C4-2B (cell line): ENCODE results near the gene TUNAR.

Experiments used
- ZFX ChIP-seq: fragments of 450-650 bp; IDR thresholded peaks from 2 replicates; pipeline ENCODE4 v1.6.1; 2017
- TF ChIP-seq, protein P1 (sequence below): fragments of 450-650 bp; conservative IDR thresholded peaks from 2 replicates; pipeline ENCODE4 v1.5.1; 2017; ENCODE audit warnings: mild to moderate bottlenecking

DNA sequence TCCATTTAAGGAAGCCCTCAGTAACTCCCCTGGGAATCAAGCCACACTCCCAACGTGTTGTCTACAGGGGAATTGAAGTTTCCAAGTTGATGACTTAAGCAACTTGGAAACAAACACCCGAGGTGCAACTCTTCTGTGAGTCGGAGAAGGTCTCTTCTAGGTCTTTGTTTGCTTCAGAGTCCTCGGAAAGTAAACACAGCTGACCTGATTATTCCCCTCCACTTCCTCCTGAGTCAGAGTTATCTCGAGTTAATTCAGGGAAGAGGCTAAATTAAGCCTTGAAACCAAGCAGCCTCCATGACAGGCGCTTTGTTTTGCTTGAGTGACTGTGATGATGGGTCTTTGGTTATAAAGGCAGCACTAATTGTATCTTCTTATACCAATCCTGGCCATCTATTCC lies 41.8 kb downstream of the TUNAR start:
- TF ChIP-seq, protein P1, sequence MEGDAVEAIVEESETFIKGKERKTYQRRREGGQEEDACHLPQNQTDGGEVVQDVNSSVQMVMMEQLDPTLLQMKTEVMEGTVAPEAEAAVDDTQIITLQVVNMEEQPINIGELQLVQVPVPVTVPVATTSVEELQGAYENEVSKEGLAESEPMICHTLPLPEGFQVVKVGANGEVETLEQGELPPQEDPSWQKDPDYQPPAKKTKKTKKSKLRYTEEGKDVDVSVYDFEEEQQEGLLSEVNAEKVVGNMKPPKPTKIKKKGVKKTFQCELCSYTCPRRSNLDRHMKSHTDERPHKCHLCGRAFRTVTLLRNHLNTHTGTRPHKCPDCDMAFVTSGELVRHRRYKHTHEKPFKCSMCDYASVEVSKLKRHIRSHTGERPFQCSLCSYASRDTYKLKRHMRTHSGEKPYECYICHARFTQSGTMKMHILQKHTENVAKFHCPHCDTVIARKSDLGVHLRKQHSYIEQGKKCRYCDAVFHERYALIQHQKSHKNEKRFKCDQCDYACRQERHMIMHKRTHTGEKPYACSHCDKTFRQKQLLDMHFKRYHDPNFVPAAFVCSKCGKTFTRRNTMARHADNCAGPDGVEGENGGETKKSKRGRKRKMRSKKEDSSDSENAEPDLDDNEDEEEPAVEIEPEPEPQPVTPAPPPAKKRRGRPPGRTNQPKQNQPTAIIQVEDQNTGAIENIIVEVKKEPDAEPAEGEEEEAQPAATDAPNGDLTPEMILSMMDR: no peak
- TF ChIP-seq ZFX: no peak
